OCI-LY7 (cell line): ENCODE results near the gene CDRT4. TPM values are rescaled to one million over a fixed set of nuclear protein-coding genes. Genes with fewer than 3 reads are reported as not detected.

Experiments
- BruUV-seq: library from RNA; stranded (reverse); fragments of 400-500 nt; replicated peaks from 2 replicates; lab custom pipeline; 2021; lab: Mats Ljungman, UMichigan
- CTCF ChIA-PET: fragments of 300-600 bp; sonication (Branson Sonifier 250); formaldehyde crosslinking; loops from one replicate; lab custom pipeline; 2022; ENCODE audit warnings: antibody characterized with exemption; ENCODE audit not compliant: unreplicated experiment; lab: Charles Lee
- POLR2A ChIA-PET: fragments of 300-600 bp; sonication (Branson Sonifier 250); formaldehyde crosslinking; loops from one replicate; lab custom pipeline; 2022; ENCODE audit warnings: antibody characterized with exemption; lab: Charles Lee
- DNase-seq: peaks from one replicate; pipeline ENCODE4 v3.0.0-alpha.2; 2015; ENCODE audit warnings: low spot score
- H2AFZ ChIP-seq: fragments of 200-600 bp; sonication (generic), shearing (Covaris generic); 2 replicates; pipeline ENCODE4 v1.6.1; 2014; ENCODE audit warnings: mild to moderate bottlenecking, antibody characterized with exemption, low read length, moderate library complexity
- H3K27ac ChIP-seq: fragments of 200-600 bp; sonication (generic); 2 replicates; pipeline ENCODE4 v1.5.1; 2014; ENCODE audit warnings: mixed run types, low read depth, mild to moderate bottlenecking, moderate library complexity, low read length, inconsistent platforms; ENCODE audit not compliant: poor library complexity, severe bottlenecking
- H3K36me3 ChIP-seq: fragments of 200-600 bp; sonication (generic); 2 replicates; pipeline ENCODE4 v1.6.1; 2014; ENCODE audit warnings: mild to moderate bottlenecking, antibody characterized with exemption, low read length, moderate library complexity, mixed read lengths; ENCODE audit not compliant: insufficient read depth
- H3K4me1 ChIP-seq: fragments of 200-600 bp; sonication (generic); 2 replicates; pipeline ENCODE4 v1.5.1; 2014; ENCODE audit warnings: mild to moderate bottlenecking, low read length; ENCODE audit not compliant: insufficient read depth, poor library complexity, severe bottlenecking
- H3K4me2 ChIP-seq: fragments of 200-600 bp; sonication (generic); 2 replicates; pipeline ENCODE4 v1.6.1; 2014; ENCODE audit warnings: mild to moderate bottlenecking, low read length
- H3K4me3 ChIP-seq: fragments of 200-600 bp; sonication (generic); 2 replicates; pipeline ENCODE4 v1.5.1; 2014; ENCODE audit warnings: mild to moderate bottlenecking, low read depth, low read length; ENCODE audit not compliant: poor library complexity, severe bottlenecking
- H3K79me2 ChIP-seq: fragments of 200-600 bp; sonication (generic); 2 replicates; pipeline ENCODE4 v1.6.1; 2016; ENCODE audit warnings: low read depth, mild to moderate bottlenecking, low read length, moderate library complexity, mixed read lengths; ENCODE audit not compliant: insufficient read depth
- H3K9me2 ChIP-seq: fragments of 200-600 bp; sonication (generic); 2 replicates; pipeline ENCODE4 v1.6.1; 2016; ENCODE audit warnings: mild to moderate bottlenecking, low read length, mixed read lengths; ENCODE audit not compliant: insufficient read depth
- H3K9me3 ChIP-seq: fragments of 200-600 bp; sonication (generic); 2 replicates; pipeline ENCODE4 v1.6.1; 2014; ENCODE audit warnings: mild to moderate bottlenecking, mixed run types, low read length, mixed read lengths
- H4K20me1 ChIP-seq: fragments of 200-600 bp; sonication (generic); 2 replicates; pipeline ENCODE4 v1.6.1; 2014; ENCODE audit warnings: mild to moderate bottlenecking, antibody characterized with exemption, low read length, moderate library complexity, mixed read lengths; ENCODE audit not compliant: insufficient read depth
- CTCF ChIP-seq: fragments of 200-600 bp; sonication (generic); conservative IDR thresholded peaks from 2 replicates; pipeline ENCODE4 v1.5.1; 2014; ENCODE audit warnings: mild to moderate bottlenecking, antibody characterized with exemption, low read length, moderate library complexity, mixed read lengths
- EZH2phosphoT487 ChIP-seq: fragments of 200-600 bp; sonication (generic); IDR thresholded peaks from 2 replicates; pipeline ENCODE4 v1.6.1; 2018; ENCODE audit warnings: low read depth, borderline replicate concordance, mild to moderate bottlenecking, mixed run types, antibody characterized with exemption, low read length, moderate library complexity, mixed read lengths
- intact Hi-C: fragments of 100-400 bp; cut with micrococcal nuclease; formaldehyde crosslinking; loops from one replicate; pipeline ENCODE4 v1.10.0; 2022; ENCODE audit not compliant: unreplicated experiment
- total RNA-seq, 2 experiments: library from RNA; depleted of rRNA in 1 of 2; stranded (reverse); fragments of >200 nt in 1 of 2; shearing (Covaris generic) in 1 of 2; gene quantifications; 2 replicates each; pipeline ENCODE4 v1.2.3, GENCODE V29; 2014 to 2022

The CDRT4 gene
- total RNA-seq, 2 experiments from 2014 or later: 1.7 to 6.2 TPM

DNA sequence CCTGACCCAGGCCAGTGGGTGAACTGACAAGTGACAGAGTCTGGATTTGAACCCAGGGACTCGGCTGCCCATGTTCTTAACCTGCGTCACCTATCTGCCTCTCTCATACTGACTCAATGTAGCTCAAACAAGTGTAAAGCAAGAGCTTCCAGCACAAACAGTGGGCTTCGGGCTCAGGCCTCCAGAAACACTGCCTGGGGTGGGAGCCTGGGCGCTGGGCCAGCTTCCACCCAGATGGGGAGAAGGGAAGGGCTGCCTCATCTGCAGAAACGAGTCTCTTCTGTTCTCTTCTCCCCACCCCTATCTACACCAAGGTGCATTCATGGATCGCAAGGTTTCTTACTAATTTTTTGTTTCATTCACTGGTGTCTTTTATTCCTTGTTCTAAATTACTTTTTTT lies 1.3 kb downstream of the CDRT4 start:
- H3K9me2 ChIP-seq: no peaks in the 10 kb centered on the region
- CTCF ChIA-PET: no interaction called here
- no peaks in the 10 kb centered on the region for H4K20me1 ChIP-seq
- H2AFZ ChIP-seq: no peak overlapping the region
- DNase-seq: no peak
- TF ChIP-seq CTCF (no peak), EZH2phosphoT487 (no peak)
- H3K79me2 ChIP-seq: no peaks in the 10 kb centered on the region
- H3K9me3 ChIP-seq: no peaks in the 10 kb centered on the region
- no peaks in the 10 kb centered on the region for H3K4me1 ChIP-seq
- POLR2A ChIA-PET: no interaction called here
- H3K27ac ChIP-seq: no peak overlapping the region
- no TSS peak for BruUV-seq
- intact Hi-C loops: no loop called here
- no peaks in the 10 kb centered on the region for H3K36me3 ChIP-seq
- no peak overlapping the region for H3K4me3 ChIP-seq
- no peak overlapping the region for H3K4me2 ChIP-seq

DNA sequence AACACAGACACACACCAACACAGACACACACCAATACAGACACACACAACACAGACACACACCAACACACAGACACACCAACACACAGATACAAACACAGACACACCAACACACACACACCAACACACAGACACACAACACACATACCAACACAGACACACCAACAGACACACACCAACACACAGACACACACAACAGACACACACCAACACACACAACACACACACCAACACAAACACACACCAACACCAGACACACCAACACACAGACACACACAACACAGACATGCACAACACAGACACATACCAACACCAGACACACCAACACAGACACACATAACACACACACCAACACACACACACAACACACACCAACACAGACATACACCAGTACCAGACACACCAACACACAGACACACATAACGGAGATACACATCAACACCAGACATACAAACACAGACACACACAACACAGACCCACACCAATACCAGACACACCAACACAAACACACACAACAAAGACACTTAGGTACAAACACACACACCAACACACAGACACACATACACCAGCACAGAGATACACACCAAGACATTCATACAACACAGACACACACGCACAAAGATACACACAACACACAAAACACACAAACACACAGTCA lies 2.2 kb downstream of the CDRT4 start:
- Histone ChIP-seq H3K9me2 (no peaks in the 10 kb centered on the region), H3K9me3 (no peaks in the 10 kb centered on the region), H3K4me2 (no peak overlapping the region), H4K20me1 (no peaks in the 10 kb centered on the region), H2AFZ (no peak overlapping the region), H3K4me1 (no peaks in the 10 kb centered on the region), H3K36me3 (no peaks in the 10 kb centered on the region), H3K4me3 (no peak overlapping the region), H3K79me2 (no peaks in the 10 kb centered on the region), H3K27ac (no peak overlapping the region)
- DNase-seq: no peak
- no peak for TF ChIP-seq EZH2phosphoT487
- no peak for TF ChIP-seq CTCF
- CTCF ChIA-PET: no interaction called here
- no TSS peak for BruUV-seq
- POLR2A ChIA-PET: no interaction called here
- intact Hi-C loops: no loop called here

DNA sequence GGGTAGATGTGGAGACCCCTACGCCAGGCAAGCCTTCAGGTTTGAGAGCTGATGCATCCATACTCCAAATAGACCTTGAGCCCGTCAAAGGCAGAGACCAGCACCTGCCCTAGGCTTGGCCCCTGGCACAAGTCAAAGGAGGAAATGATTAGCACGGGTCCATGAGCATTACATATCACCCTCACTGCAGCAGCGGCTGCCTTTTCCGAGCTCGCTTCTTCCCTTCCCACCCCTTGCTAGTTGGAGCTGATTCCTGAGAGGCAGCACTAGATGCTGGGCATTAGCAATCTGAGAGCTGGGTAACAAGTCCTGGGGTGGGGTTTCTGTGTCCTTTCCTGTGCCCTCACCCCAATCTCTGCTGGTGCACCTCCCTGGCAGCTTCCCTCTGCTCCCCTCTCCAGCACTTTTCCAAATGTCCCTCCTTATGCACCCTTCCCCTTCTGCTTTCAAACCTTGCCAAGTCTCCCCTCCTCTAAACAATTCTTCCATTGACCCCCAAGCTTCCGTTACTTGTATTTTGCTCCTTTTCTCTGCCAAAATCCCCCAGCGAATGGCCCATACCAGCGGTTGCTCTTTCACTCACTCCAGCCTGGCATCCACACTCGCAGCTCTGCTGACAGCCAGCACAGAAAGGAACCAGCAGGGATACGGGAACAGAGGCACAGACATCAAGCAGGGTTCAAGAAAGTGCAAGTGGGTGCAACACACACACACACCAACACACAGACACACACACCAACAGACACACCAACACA lies 3.0 kb downstream of the CDRT4 start:
- ChIA-PET CTCF (no interaction called here), POLR2A (interaction anchor here (0.5 kb wide), 1 partner anchor 70 kb away, joined by 4 read pairs; no protein-coding TSS in a partner anchor)
- Histone ChIP-seq H3K9me3 (no peaks in the 10 kb centered on the region), H3K4me1 (no peaks in the 10 kb centered on the region), H3K79me2 (no peaks in the 10 kb centered on the region), H3K4me3 (no peak overlapping the region), H4K20me1 (no peaks in the 10 kb centered on the region), H3K36me3 (no peaks in the 10 kb centered on the region), H3K27ac (no peak overlapping the region), H3K9me2 (no peaks in the 10 kb centered on the region), H2AFZ (no peak overlapping the region), H3K4me2 (no peak overlapping the region)
- BruUV-seq: no TSS peak
- no peak for DNase-seq
- intact Hi-C loops: no loop called here
- TF ChIP-seq EZH2phosphoT487 (no peak), CTCF (no peak)
